IMR-90 (cell line): ENCODE measurements around the gene SMIM41. TPM values are rescaled to one million over a fixed set of nuclear protein-coding genes. Genes with fewer than 3 reads are reported as not detected.
A peak's percentile ranks its signal among the peaks of the same experiment; 100 is the strongest.

Source experiments
- ATAC-seq: fragments of 200-7000 bp; cut with Tn5 transposase; 2 replicates; pipeline ENCODE4 v1.9.1; 2020; ENCODE audit warnings: low read depth, mild to moderate bottlenecking, moderate library complexity
- BruUV-seq: library from RNA; stranded (reverse); fragments of 400-500 nt; replicated peaks from 2 replicates; lab custom pipeline; 2021; lab: Mats Ljungman, UMichigan
- CTCF ChIA-PET: fragments of 300-600 bp; formaldehyde crosslinking; extraction: SDS; loops from one replicate; lab custom pipeline; 2021; ENCODE audit warnings: antibody characterized with exemption; lab: Yijun Ruan, JAX
- POLR2A ChIA-PET: fragments of 300-600 bp; sonication (Branson Sonifier 250); formaldehyde crosslinking; loops from one replicate; lab custom pipeline; 2022; ENCODE audit warnings: antibody characterized with exemption; ENCODE audit not compliant: unreplicated experiment; lab: Charles Lee
- DNase-seq: peaks from one replicate; pipeline ENCODE4 v3.0.0; 2013
- H2AFZ ChIP-seq: replicated peaks from 2 replicates; pipeline ENCODE3; 2013; ENCODE audit warnings: low read length, mild to moderate bottlenecking; ENCODE audit not compliant: poor library complexity
- H2AK5ac ChIP-seq: 2 replicates; pipeline ENCODE4 v1.6.1; 2013; ENCODE audit warnings: low read depth, low read length, inconsistent platforms
- H2AK9ac ChIP-seq: replicated peaks from 2 replicates; pipeline ENCODE3; 2013; ENCODE audit warnings: mild to moderate bottlenecking, low read depth, low read length, moderate library complexity; ENCODE audit not compliant: poor library complexity
- H2BK120ac ChIP-seq: 2 replicates; pipeline ENCODE4 v1.6.1; 2013; ENCODE audit warnings: low read depth, low read length, inconsistent platforms
- H2BK15ac ChIP-seq: 3 replicates; pipeline ENCODE4 v1.6.1; 2013; ENCODE audit warnings: low read depth, low read length, inconsistent platforms
- H2BK20ac ChIP-seq: 2 replicates; pipeline ENCODE4 v1.6.1; 2013; ENCODE audit warnings: low read depth, mild to moderate bottlenecking, inconsistent platforms, low read length, moderate library complexity
- H2BK5ac ChIP-seq: 2 replicates; pipeline ENCODE4 v1.6.1; 2013; ENCODE audit warnings: mild to moderate bottlenecking, low read depth, low read length, inconsistent platforms; ENCODE audit not compliant: poor library complexity, severe bottlenecking
- H3K14ac ChIP-seq: replicated peaks from 2 replicates; pipeline ENCODE4 v1.6.1; 2013; ENCODE audit warnings: low read depth, low read length, inconsistent platforms
- H3K18ac ChIP-seq: 2 replicates; pipeline ENCODE4 v1.6.1; 2013; ENCODE audit warnings: low read depth, low read length, control low read depth
- H3K23ac ChIP-seq: 2 replicates; pipeline ENCODE4 v1.6.1; 2013; ENCODE audit warnings: low read depth, low read length, inconsistent platforms
- H3K27ac ChIP-seq: 2 replicates; pipeline ENCODE4 v1.5.1; 2013; ENCODE audit warnings: mild to moderate bottlenecking, control low read depth, low read length; ENCODE audit not compliant: insufficient read depth
- H3K27me3 ChIP-seq: 2 replicates; pipeline ENCODE4 v1.6.1; 2013; ENCODE audit warnings: low read length; ENCODE audit not compliant: control insufficient read depth, insufficient read depth
- H3K36me3 ChIP-seq: 2 replicates; pipeline ENCODE4 v1.6.1; 2013; ENCODE audit warnings: low read length, mixed read lengths; ENCODE audit not compliant: control insufficient read depth, insufficient read depth
- H3K4ac ChIP-seq: 2 replicates; pipeline ENCODE4 v1.6.1; 2013; ENCODE audit warnings: low read depth, low read length, inconsistent platforms
- H3K4me1 ChIP-seq: 2 replicates; pipeline ENCODE4 v1.6.1; 2013; ENCODE audit warnings: low read length, mixed read lengths; ENCODE audit not compliant: control insufficient read depth, insufficient read depth
- H3K4me2 ChIP-seq: 2 replicates; pipeline ENCODE4 v1.6.1; 2013; ENCODE audit warnings: low read depth, mild to moderate bottlenecking, control low read depth, low read length, moderate library complexity
- H3K4me3 ChIP-seq: 2 replicates; pipeline ENCODE4 v1.5.1; 2013; ENCODE audit warnings: low read depth, mild to moderate bottlenecking, control low read depth, low read length, moderate library complexity; ENCODE audit not compliant: insufficient read depth
- H3K56ac ChIP-seq: 2 replicates; pipeline ENCODE4 v1.6.1; 2013; ENCODE audit warnings: low read length, inconsistent platforms; ENCODE audit not compliant: insufficient read depth; ENCODE audit errors: extremely low read depth
- H3K79me1 ChIP-seq, 2 experiments: 2 replicates each; pipeline ENCODE4 v1.6.1; 2013; ENCODE audit warnings: low read length in 2 of 2, inconsistent platforms in 1 of 2, low read depth in 1 of 2
- H3K9ac ChIP-seq: 2 replicates; pipeline ENCODE4 v1.6.1; 2013; ENCODE audit warnings: low read depth, low read length, control low read depth
- H3K9me1 ChIP-seq: 2 replicates; pipeline ENCODE4 v1.6.1; 2013; ENCODE audit warnings: low read length, inconsistent platforms; ENCODE audit not compliant: insufficient read depth
- H3K9me3 ChIP-seq: 2 replicates; pipeline ENCODE4 v1.6.1; 2013; ENCODE audit warnings: low read length; ENCODE audit not compliant: control insufficient read depth, insufficient read depth
- H4K20me1 ChIP-seq: 2 replicates; pipeline ENCODE4 v1.6.1; 2013; ENCODE audit warnings: low read length, inconsistent platforms; ENCODE audit not compliant: insufficient read depth
- H4K5ac ChIP-seq: 2 replicates; pipeline ENCODE4 v1.6.1; 2013; ENCODE audit warnings: mild to moderate bottlenecking, low read depth, low read length, control low read depth
- H4K8ac ChIP-seq, 2 experiments: 2 replicates each; pipeline ENCODE4 v1.6.1; 2013; ENCODE audit warnings: low read depth in 2 of 2, low read length in 2 of 2, control low read depth in 1 of 2, inconsistent platforms in 1 of 2
- H4K91ac ChIP-seq: 2 replicates; pipeline ENCODE4 v1.6.1; 2013; ENCODE audit warnings: low read depth, low read length, inconsistent platforms; ENCODE audit not compliant: insufficient read depth
- BHLHE40 ChIP-seq: fragments of 150-350 bp; IDR thresholded peaks from 2 replicates; pipeline ENCODE4 v1.6.1; 2016; ENCODE audit warnings: mild to moderate bottlenecking, low read depth, low read length
- CEBPB ChIP-seq: IDR thresholded peaks from 2 replicates; pipeline ENCODE4 v1.6.1; 2012; ENCODE audit warnings: low read depth, low read length, improper control_type of control experiment
- CHD1 ChIP-seq: IDR thresholded peaks from 2 replicates; pipeline ENCODE4 v1.6.1; 2012; ENCODE audit warnings: low read depth, low read length, improper control_type of control experiment
- FOS ChIP-seq: fragments of 150-350 bp; IDR thresholded peaks from 2 replicates; pipeline ENCODE4 v1.6.1; 2016; ENCODE audit warnings: low read depth, low read length
- MXI1 ChIP-seq: IDR thresholded peaks from 2 replicates; pipeline ENCODE4 v1.6.1; 2012; ENCODE audit warnings: low read depth, mild to moderate bottlenecking, low read length, moderate library complexity, borderline replicate concordance
- POLR2A ChIP-seq: IDR thresholded peaks from 2 replicates; pipeline ENCODE4 v1.6.1; 2012; ENCODE audit warnings: mild to moderate bottlenecking, low read depth, low read length
- WGBS, 2 experiments: methylation state at CpG; one replicate each; pipeline versions ENCODE4 v1.1.5 to v1.1.7; 2013; ENCODE audit warnings: missing lambda C conversion rate in 2 of 2; ENCODE audit not compliant: insufficient read length in 1 of 2; ENCODE audit errors: extremely low coverage in 2 of 2; 5-methylcytosine and 5-hydroxymethylcytosine counted together
- dilution Hi-C: fragments of 300-500 bp; cut with HindIII; formaldehyde crosslinking; loops from one replicate; pipeline ENCODE4 v1.14.3; 2018; ENCODE audit warnings: low sequenced_read_pairs; ENCODE audit not compliant: unreplicated experiment
- in situ Hi-C: fragments of 300-500 bp; cut with MboI; formaldehyde crosslinking; loops from 3 replicates; pipeline ENCODE4 v1.14.3; 2019; ENCODE audit warnings: low sequenced_read_pairs, inconsistent platforms, mixed read lengths
- intact Hi-C: fragments of 100-400 bp; cut with micrococcal nuclease; formaldehyde crosslinking; loops from 2 replicates; pipeline ENCODE4 v1.10.0; 2022
- polyA plus RNA-seq, 3 experiments: library from polyadenylated mRNA; depleted of rRNA; stranded (reverse); fragments of >200 nt; gene quantifications; 2 replicates each; pipeline ENCODE4 v1.2.3, GENCODE V29; 2012; ENCODE audit warnings: low replicate concordance in 1 of 3
- total RNA-seq: library from RNA; depleted of rRNA; stranded (reverse); fragments of >200 nt; gene quantifications from 2 replicates; pipeline ENCODE4 v1.2.3, GENCODE V29; 2012
- TF ChIP-seq, protein P1 (sequence below): fragments of 150-350 bp; IDR thresholded peaks from 2 replicates; pipeline ENCODE4 v1.6.1; 2016; ENCODE audit warnings: low read depth, mild to moderate bottlenecking, low read length, moderate library complexity, borderline replicate concordance
- TF ChIP-seq, protein P2 (sequence below): fragments of 150-350 bp; IDR thresholded peaks from 2 replicates; pipeline ENCODE4 v1.6.1; 2017; ENCODE audit warnings: mild to moderate bottlenecking, antibody characterized with exemption, low read length, low read depth

Gene SMIM41
- total and polyA plus RNA-seq, 2 of the 4 experiments (the other 2 are of a cell fraction): not detected

DNA sequence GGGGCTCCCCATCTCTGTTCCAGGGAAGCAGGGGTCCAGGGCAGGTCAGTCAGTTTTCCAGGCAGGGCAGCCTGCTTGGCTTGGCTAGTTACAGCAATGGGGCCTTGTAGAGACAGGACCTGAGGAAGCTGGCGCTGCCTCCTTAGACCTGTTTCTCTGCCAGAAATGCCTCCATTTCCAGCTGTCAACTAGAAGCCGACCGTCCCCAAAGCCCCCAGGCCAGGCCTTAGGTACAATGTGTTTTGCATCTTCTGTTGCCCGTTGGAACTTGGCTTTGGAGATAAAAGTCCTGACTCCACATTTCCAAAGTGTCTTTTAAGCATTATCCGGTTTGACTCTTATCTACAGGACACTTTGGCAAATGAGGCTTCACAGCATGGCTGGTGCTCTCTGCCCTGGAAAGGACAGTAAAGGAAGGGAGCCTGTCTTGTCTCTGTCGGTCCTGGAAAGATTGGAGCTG, 69.7 kb downstream of the SMIM41 start:
- intact Hi-C loops: loop anchor here (2.0 to 5.0 kb wide), 2 partner anchors 732 to 833 kb away; no protein-coding TSS in a partner anchor
- H3K9ac ChIP-seq: no peak overlapping the region

More for the DNA sequence above, 69.7 kb downstream of the SMIM41 start:
- peak overlapping the region; percentile 1; the same call in 1 of the 2 replicates for H4K5ac ChIP-seq
- H3K9me1 ChIP-seq: peaks cover 36% of the 10 kb centered on the region
- H4K8ac ChIP-seq: peak overlapping the region; percentile 75 to 99
- H4K91ac ChIP-seq: peak overlapping the region; percentile 100
- no peak overlapping the region; the same call in 1 of the 2 replicates for H3K23ac ChIP-seq
- in situ Hi-C loops: loop anchor here (5.0 kb wide), 1 partner anchor 728 kb away; no protein-coding TSS in a partner anchor
- peak overlapping the region; percentile 63 for H2AFZ ChIP-seq
- ChIA-PET CTCF (no interaction called here), POLR2A (no interaction called here)
- H3K79me1 ChIP-seq: peaks cover 8 to 26% of the 10 kb centered on the region in 2 experiments; a peak in 3 of 4 replicates
- WGBS, 2 experiments: 100% methylated on average over 1 of the region's 6 CpGs; no CpG with 5 or more reads in 1 of the 2 experiments
- H4K20me1 ChIP-seq: no peaks in the 10 kb centered on the region
- peak overlapping the region; percentile 33; the same call in 1 of the 2 replicates for H3K56ac ChIP-seq
- dilution Hi-C loops: no loop called here
- no TSS peak for BruUV-seq
- H3K4me3 ChIP-seq: no peak overlapping the region
- no peak for ATAC-seq
- H2BK20ac ChIP-seq: peak overlapping the region; percentile 99
- DNase-seq: no peak
- peak overlapping the region; percentile 99 for H2AK9ac ChIP-seq
- TF ChIP-seq CEBPB: no peak
- TF ChIP-seq, protein P1, sequence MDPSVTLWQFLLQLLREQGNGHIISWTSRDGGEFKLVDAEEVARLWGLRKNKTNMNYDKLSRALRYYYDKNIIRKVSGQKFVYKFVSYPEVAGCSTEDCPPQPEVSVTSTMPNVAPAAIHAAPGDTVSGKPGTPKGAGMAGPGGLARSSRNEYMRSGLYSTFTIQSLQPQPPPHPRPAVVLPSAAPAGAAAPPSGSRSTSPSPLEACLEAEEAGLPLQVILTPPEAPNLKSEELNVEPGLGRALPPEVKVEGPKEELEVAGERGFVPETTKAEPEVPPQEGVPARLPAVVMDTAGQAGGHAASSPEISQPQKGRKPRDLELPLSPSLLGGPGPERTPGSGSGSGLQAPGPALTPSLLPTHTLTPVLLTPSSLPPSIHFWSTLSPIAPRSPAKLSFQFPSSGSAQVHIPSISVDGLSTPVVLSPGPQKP: no peak
- TF ChIP-seq MXI1: no peak
- no peak for TF ChIP-seq CHD1
- TF ChIP-seq FOS: no peak
- TF ChIP-seq BHLHE40: no peak
- TF ChIP-seq, protein P2, sequence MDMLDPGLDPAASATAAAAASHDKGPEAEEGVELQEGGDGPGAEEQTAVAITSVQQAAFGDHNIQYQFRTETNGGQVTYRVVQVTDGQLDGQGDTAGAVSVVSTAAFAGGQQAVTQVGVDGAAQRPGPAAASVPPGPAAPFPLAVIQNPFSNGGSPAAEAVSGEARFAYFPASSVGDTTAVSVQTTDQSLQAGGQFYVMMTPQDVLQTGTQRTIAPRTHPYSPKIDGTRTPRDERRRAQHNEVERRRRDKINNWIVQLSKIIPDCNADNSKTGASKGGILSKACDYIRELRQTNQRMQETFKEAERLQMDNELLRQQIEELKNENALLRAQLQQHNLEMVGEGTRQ: no peak
- TF ChIP-seq POLR2A: no peak
- peak overlapping the region; percentile 99; the same call in 1 of the 2 replicates for H3K14ac ChIP-seq
- peak overlapping the region; percentile 100 for H2BK120ac ChIP-seq
- peak overlapping the region; percentile 11; the same call in 1 of the 2 replicates for H3K27ac ChIP-seq
- H3K27me3 ChIP-seq: no peaks in the 10 kb centered on the region
- no peak overlapping the region for H3K18ac ChIP-seq
- peaks cover 38% of the 10 kb centered on the region for H3K4me1 ChIP-seq
- no peaks in the 10 kb centered on the region for H3K9me3 ChIP-seq
- H2AK5ac ChIP-seq: peak overlapping the region; percentile 100
- peak overlapping the region; percentile 100 for H3K4ac ChIP-seq
- H3K36me3 ChIP-seq: no peaks in the 10 kb centered on the region
- peak overlapping the region; percentile 99; the same call in 2 of the 3 replicates for H2BK15ac ChIP-seq
- H3K4me2 ChIP-seq: no peak overlapping the region
- peak overlapping the region; percentile 100 for H2BK5ac ChIP-seq
